ENCODE data around the gene NPHS1. TPM values are rescaled to one million over a fixed set of nuclear protein-coding genes. Genes with fewer than 3 reads are reported as not detected.
A peak's percentile ranks its signal among the peaks of the same experiment; 100 is the strongest.
"Not testable (repeated sequence)": the region's sequence is repeated elsewhere in the genome, so short reads cannot be mapped to it uniquely, and the experiment has no call there.

The NPHS1 gene, protein sequence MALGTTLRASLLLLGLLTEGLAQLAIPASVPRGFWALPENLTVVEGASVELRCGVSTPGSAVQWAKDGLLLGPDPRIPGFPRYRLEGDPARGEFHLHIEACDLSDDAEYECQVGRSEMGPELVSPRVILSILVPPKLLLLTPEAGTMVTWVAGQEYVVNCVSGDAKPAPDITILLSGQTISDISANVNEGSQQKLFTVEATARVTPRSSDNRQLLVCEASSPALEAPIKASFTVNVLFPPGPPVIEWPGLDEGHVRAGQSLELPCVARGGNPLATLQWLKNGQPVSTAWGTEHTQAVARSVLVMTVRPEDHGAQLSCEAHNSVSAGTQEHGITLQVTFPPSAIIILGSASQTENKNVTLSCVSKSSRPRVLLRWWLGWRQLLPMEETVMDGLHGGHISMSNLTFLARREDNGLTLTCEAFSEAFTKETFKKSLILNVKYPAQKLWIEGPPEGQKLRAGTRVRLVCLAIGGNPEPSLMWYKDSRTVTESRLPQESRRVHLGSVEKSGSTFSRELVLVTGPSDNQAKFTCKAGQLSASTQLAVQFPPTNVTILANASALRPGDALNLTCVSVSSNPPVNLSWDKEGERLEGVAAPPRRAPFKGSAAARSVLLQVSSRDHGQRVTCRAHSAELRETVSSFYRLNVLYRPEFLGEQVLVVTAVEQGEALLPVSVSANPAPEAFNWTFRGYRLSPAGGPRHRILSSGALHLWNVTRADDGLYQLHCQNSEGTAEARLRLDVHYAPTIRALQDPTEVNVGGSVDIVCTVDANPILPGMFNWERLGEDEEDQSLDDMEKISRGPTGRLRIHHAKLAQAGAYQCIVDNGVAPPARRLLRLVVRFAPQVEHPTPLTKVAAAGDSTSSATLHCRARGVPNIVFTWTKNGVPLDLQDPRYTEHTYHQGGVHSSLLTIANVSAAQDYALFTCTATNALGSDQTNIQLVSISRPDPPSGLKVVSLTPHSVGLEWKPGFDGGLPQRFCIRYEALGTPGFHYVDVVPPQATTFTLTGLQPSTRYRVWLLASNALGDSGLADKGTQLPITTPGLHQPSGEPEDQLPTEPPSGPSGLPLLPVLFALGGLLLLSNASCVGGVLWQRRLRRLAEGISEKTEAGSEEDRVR (N-terminal part only)
- total RNA-seq, result 0.06 TPM

DNA sequence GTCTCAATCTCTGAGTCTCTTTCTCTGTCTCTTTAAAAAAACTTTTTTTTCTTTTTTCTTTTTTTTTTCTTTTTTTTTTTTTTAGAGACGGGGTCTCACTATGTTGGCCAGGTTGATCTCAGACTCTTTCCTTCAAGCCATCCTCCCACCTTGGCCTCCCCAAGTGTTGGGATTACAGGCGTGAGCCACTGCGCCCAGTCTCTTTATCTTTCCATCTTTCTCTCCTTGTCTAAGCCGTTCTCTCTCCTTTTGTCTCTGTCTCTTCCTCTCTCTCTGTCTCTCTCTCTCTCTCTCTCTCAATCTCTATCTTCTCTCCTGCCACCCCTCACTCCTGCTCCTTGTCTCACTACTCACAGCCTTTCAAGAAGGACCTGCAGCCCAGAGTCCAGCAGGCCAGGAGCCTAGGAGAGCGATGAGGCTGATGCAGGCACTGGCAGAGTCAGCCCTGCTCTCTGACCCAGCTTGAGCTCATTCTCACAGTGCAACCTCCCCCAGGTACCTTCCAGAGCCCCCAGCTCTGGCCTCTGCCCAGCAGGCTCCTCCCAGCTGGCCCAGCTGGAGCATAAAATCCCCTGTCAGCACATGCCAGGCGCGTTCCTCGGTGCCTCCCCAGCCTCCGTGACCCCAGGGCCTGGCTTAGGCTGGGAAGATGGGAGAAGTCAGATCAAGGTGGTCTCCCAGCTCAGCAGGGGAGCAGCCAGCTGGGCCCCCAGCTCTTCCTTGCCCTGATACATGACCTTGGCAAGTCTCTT is at the start of gene NPHS1:
Gene NPHS1, minus strand, starts transcription at position 476 of the 752 bp plus-strand sequence. CDS start 667 bp downstream, outside the sequence.
- DNase-seq (ENCODE audit: low spot score), result no peak

GRCh38 chr19:35901055-35901644 is 48.8 kb upstream of the NPHS1 start:
- no peak for DNase-seq (ENCODE audit: low spot score)

DNA sequence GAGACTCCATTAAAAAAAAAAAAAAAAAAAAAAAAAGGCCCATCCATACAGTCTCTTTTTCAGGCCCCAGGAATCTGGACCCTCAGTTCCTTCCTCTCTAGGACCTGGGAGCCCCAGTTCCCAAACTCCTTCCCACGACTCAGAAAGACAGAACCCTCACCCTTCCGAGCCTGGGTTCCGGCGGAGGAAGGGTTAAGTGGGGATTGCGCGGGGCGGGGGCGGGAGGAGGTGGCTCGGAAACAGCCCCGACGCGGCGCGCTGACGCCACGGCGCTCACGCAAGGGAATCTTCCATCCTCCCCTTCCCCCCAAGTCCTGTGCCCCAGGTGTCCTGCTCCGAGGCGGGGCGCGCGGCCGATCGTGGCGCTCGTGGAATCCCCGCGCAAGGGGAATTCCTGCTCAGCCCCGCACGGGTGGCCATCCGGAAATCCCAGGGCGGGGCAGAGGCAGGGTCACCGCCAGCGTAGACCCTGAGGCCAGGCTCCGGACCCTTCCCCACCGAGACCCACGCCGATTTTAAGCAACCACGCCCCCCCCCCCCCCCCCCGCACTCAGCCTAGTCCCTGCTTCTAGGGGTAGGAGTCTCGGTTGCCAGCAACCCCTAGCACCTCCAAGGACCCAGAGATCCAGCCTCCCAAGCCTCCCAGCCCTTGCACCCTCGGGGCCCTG is 47.4 kb upstream of the NPHS1 start:
- DNase-seq (ENCODE audit: low spot score), result peak; percentile 84

DNA sequence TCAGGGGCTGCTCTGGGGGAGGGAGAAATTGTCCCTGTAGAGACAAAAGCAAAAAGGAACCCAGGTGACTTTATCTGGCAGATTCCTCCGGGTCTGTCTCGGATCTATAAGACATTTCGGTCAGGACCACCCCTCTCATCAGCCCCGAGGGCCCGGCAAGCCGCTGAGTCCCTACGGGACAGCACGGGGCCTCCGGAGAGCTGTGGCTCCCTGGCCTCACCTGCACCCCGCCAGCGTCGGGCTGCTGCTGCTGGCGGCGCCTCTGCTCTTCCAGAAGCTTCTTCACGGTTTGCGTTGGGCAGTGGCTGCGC is 46.1 kb upstream of the NPHS1 start:
- no peak for DNase-seq (ENCODE audit: low spot score)

DNA sequence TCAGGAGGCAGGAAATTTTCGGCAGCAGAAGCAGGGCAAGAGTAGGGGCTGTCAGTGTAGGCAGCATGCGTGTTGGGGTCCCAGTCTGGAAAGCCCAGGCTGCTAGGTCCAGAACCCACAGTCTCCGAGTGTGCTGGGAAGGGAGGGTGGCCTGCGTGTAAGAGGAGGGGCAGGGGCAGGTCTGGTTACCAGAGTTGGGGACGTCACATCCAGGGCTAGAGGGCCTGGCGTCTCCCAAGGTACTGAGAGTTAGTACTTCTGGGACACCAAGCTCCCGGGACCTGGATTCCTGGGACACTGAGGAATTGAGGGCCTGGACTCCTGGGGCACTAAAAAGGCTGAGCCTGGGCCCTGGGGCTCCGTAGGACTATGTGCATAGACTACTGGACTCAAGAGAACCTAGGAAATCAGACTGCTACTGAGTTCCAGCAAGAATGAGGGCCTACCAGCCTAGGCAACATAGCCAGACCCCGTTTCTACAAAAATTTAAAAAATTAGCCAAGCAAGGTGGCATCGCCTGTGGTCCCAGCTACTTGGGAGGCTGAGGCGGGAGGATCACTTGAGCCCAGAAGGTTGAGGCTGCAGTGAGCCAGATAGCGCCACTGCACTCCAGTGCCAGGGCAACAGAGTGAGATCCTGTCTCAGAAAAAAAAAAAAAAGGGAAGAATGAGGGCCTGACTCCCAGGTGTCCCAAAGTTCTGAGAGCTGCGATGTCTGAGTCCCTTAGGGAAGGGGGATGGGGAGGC is 45.6 kb upstream of the NPHS1 start:
- DNase-seq (ENCODE audit: low spot score), result no peak

GRCh38 chr19:35896643-35897040 is 44.3 kb upstream of the NPHS1 start:
- DNase-seq (ENCODE audit: low spot score), result no peak

- DNase-seq (ENCODE audit: low spot score), result no peak
Observed at GRCh38 chr19:35895911-35896642, 43.8 kb upstream of the NPHS1 start.

DNA sequence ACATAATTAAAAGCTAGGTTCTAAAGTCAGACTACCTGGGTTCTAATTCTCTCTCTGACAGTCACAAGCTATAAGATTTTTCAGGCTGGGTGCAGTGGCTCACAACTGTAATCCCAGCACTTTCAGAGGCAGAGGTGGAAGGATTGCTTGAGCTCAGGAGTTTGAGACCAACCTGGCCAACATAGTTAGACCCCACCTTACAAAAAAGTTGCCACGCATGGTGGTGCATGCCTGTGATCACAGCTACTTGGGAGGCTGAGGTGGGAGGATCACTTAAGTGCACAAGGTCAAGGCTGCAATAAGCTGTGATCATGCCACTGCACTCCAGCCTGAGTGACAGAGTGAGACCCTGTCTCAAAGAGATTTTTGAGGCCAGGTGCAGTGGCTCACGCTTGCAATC is 42.0 kb upstream of the NPHS1 start:
- no peak for DNase-seq (ENCODE audit: low spot score)

DNA sequence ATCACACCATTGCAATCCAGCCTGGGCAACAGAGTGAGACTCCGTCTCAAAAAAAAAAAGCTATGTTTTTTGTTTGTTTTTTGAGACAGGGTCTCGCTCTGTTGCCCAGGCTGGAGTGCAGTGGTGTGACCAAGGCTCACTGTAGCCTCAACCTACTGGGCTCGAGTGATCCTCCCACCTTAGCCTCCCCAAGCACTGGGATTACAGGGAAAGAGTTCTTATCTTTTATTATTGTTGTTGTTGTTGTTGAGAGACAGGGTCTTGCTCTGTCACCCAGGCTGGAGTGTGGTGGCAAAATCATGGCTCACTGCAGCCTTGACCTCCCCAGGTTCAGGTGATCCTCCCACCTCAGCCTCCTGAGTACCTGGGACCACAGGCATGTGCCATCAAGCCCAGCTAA is 39.5 kb upstream of the NPHS1 start:
- DNase-seq (ENCODE audit: low spot score), result not testable (repeated sequence)

DNA sequence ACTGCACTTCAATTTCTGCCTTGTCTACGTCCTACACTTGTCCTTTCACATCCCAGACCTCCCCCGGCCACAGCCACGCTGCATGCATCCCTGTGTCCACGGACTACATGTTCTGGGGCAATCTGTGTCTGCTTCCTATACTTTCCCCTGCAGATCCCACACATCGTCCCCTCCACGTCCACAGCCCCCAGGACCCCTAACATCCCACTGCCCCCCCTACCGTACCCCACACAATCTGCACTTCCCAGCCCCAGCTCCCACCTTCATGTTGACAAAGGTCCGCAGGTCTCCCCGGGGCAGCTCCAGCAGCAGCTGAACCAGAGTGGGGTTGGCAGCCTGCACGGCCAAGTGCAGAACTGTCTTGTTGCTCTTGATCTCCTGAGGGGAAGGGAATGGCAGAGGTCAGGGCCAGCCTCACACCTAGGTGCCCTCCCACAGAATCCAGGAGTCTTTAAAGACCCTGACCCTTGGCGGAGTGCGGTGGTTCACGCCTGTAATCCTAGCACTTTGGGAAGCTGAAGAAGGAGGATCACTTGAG is 37.9 kb upstream of the NPHS1 start:
- DNase-seq (ENCODE audit: low spot score), result no peak

DNA sequence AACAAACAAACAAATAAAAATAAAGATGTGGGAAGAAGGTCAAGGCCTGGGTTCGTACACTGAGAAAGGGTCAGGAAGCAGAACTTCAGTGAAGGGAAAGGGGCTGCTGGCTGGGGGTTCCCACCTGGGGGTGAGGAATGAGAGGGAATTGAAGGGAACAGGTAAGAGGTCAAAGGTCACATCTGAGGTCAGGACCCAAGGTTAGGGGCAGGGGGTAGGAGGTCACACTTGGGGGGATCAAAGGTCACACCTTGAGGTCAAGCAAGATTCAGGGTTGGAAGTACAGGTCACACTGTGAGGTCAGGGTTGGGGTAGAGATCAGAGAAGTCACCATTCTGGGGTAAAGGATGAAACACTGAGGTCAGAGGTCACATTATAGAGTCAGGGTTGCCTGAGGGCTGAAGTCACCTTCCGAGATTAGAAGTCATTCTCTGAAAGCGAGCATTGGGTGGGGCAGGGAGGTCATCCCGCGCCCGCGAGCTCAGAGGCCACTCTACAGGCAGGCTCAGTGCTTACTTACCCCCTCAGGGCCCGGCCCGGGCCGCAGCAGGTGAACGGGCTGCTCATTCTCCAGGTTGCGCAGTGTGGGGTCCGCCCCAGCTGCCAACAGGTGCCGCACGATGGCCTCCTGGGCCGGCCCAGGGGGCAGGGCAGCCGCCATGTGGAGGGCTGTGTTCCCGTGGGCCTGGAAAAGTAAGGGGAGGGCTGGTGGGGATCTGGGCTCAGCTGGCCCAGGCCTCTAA is 37.2 kb upstream of the NPHS1 start:
- DNase-seq (ENCODE audit: low spot score), result no peak

DNA sequence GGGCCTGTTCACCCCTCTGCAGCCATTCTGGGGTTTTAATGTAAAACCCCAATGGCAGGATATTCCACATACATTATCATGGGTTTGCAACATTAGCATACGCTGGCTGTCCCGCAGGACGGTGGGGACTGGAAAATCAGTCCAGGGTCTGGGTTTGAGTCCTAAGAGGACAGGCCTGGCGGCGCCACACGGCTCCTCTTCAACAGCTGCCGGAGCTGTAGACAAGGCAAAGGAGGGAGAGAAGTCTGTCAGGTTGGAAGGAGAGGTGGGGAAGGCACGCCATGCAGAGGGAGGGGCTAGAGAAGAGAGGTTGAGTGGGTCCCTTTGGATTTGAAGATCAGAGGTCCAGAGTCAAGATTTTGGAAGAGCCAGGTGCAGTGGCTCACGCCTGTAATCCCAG is 36.1 kb upstream of the NPHS1 start:
- DNase-seq (ENCODE audit: low spot score), result no peak

DNA sequence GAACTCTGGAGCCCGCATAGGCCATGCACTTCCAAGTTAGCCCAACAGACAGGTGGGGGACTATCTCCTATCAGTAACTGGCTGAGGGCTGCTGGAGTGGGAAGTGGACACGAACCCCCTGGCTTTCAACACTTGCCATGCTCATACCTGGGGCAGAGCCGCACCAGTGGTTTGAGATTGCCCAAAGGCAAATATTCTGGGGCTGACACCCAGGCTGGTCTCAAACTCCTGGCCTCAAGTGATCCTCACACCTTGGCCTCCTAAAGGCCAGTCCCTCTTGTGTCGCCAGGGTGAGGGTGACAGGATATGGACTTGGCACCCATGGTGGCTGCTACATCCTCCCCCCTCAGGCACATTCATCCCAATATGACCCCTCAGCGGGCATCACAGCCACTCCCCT is 34.9 kb upstream of the NPHS1 start:
- DNase-seq (ENCODE audit: low spot score), result no peak

DNA sequence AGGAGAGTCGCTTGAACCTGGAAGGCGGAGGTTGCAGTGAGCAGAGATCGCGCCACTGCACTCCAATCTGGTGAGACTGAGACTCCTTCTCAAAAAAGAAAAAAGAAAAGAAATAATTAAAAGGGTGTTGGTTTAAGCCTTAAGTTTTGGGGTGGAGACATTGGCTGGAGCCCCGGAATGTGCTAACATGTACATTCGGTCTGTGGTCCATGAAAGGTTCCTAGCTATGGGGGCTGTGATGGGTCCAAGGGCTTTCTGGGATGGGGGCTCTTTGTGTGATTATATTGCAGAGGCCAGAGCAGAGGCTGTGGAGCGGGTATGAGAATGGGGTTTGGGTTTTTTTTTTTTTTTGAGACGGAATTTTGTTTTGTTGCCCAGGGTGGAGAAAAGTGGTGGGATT is 33.6 kb upstream of the NPHS1 start:
- no peak for DNase-seq (ENCODE audit: low spot score)

- no peak for DNase-seq (ENCODE audit: low spot score)
Observed at GRCh38 chr19:35885225-35885738, 33.0 kb upstream of the NPHS1 start.

DNA sequence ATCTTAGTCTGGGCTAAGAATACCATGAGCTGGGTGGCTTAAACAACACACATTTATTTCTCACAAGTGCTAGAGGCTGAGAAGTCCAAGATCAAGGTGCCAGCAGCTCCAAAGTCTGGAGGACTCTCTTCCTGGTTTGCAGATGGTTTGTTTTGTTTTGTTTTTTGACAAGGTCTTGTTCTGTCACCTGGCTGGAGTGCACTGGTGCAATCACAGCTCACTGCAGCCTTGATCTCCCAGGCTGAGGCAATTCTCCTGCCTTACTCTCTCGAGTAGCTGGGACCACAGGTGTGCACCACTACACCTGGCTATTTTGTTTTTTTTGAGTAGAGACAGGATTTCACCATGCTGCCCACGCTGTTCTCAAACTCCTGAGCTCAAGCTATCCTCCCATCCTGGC is 31.6 kb upstream of the NPHS1 start:
- no peak for DNase-seq (ENCODE audit: low spot score)

GRCh38 chr19:35882114-35882832 is 30.0 kb upstream of the NPHS1 start:
- DNase-seq (ENCODE audit: low spot score), result peak; percentile 68

Data from mucosa of gallbladder (tissue), 1 donor.